HG03045 (cell line): ENCODE data around the gene ZC3H4.
"Not testable (repeated sequence)": the region's sequence is repeated elsewhere in the genome, so short reads cannot be mapped to it uniquely, and the experiment has no call there.

Source experiments
- ATAC-seq: cut with Tn5 transposase; IDR thresholded peaks from one replicate; pipeline ENCODE4 v1.9.1; 2021; ENCODE audit warnings: mild to moderate bottlenecking, moderate library complexity; ENCODE audit not compliant: unreplicated experiment

The ZC3H4 gene

DNA sequence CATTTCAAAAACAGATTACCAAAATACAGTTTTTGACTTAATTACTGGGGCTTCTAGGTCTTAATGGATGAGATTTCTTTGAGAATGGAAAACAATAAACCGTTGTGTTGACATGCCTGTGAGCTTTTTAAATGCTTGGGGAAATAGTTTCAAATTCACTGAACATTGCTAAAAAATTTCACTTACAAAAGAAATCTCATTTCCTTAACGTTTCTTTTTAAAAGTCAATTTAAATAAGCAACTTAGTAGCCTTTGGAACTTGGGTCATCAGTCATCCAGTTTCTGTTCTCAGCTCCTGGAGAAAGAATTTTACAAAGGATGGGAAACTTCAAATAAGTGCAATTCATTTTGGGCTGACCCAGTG, 4.4 kb downstream of the ZC3H4 start:
- no peak for ATAC-seq

DNA sequence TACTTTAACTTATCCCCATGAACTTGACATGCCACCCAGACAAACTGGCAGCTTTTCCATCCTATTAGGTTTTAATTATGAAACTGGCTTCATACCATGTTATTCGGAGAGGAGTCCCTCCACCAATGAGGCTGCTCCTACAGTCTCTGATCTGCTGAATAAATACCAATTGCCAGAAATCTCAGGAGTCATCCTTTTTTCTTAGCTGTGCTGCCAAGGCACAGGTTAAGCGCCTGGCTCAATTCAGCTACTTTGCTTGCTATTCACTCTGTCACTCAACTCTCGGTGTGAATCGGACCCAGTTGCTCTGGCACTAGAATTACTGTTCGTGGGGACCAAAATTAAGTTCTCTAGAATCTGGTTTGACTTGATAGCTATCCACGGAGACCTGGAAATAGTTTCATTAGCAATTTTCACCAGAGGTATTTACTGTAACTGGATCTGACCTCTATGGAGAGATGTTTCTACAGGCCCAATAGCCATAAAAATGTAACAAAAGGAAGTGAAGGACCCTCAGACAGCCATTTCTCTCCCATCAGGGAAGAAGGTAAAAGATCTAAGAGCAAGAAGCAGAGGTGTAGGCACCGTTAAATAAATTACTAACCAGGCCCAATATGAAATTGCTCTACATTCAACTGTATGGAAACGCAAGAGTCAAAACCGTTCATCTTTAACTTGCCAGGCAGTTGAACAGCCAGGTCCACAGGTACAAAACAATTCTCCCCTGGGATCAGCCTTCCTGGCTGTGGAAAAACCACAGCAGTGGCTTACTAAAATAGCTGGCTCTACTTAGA, 5.4 kb downstream of the ZC3H4 start:
- no peak for ATAC-seq

DNA sequence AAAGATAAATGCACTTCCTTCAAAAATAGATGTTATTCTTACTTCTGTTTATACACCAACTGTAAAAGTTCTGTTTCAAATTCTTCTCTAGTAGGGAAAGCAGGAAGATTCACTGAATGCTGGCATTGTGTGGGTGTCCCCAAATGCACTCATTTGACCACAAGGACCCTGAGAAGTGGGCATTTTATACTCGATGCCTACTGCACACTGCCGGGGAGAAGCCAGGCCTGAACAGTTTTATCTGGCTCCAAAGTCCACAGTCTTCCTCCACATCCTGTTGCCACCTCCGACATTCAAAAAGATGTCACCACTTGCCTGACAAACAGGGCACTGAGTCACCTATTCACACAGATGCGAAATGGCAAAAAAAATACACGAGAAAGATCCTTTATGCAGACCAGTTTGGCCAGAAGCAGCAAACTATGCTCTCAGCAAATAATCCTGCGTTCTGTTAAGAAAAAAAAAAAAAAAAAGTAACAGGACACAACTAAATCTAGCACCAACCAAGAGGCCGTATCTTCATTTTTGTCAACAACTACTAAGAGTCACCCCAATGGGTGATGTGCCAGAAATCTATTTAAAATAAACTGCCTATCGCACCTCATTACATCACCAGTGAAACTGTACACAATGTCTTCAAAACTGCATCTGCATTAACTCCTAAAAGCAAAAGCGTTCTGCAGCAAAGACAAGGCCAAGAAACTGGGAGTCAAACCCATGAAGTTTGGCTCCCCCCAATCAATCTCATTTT, 6.2 kb downstream of the ZC3H4 start:
- no peak for ATAC-seq

GRCh38 chr19:47106821-47107201, 6.8 kb downstream of the ZC3H4 start:
- no peak for ATAC-seq

- no peak for ATAC-seq
Measured at GRCh38 chr19:47105874-47106273, 7.7 kb downstream of the ZC3H4 start.

DNA sequence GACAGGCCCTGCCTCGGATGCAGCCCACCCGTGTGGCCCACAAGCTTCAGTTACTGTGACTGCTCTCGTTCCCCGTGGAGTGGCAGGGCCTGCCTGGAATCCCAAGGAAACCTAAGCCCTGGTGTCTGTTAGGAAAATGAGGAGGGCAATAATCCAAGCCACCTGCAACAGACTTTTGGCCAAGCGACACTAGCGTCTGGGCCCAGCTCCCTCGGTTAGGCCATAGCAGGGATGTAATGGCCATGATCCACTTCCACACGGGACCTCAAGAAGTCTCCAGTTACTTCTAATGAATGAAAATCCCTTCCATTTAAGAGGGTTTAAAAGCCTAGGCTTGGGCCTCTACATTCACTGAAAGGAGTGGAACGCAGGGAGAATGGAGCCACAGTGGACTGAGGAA, 8.9 kb downstream of the ZC3H4 start:
- ATAC-seq = no peak

DNA sequence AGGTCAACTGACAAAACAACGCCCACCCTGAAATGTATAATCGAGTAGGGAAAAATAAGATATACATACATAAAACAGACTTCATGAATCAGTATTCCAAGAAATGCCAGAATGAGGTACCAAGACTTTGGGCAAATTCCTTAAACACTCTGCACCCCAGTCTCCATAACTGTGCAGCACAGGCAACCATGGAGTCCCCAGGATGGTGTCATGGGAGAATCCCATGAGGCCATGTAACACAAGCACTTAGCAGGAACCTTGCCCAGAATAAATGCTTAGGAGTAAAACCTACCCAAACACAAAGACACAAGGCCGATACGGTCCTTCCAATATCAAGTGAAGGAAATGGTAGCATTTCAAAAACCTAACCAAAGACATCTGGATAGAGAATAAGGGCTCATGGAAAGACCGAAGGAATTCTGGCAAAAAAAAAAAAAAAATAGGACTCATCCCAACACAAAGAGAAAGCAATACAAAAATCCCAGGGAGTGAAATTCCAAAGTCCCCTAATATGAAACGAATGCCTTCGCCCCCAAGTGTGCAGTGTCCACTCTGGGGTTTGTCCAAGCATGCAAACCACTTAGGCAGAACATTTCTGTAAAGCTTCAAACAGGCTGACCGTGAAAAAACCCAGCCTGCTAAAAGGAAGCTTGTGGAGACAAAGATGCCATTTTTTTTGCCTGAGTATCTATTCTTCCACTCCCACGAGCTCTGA, 11.1 kb downstream of the ZC3H4 start:
- ATAC-seq = no peak

DNA sequence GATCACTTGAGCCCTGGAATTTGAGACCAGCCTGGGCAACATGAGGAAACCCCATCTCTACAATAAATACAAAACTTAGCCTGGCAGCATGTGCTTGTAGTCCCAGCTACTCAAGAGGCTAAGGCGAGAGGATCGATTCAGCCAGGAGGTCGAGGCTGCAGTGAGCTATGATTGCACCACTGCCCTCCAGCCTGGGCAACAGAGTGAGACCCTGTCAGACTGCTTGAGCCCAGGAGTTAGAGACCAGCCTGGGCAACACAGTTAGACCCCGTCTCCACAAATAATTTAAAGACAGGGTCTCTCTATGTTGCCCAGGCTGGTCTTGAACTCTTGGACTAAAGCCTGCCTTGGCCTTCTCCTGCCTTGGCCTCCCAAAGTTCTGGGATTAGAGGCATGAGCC, 12.5 kb downstream of the ZC3H4 start:
- ATAC-seq = not testable (repeated sequence)

DNA sequence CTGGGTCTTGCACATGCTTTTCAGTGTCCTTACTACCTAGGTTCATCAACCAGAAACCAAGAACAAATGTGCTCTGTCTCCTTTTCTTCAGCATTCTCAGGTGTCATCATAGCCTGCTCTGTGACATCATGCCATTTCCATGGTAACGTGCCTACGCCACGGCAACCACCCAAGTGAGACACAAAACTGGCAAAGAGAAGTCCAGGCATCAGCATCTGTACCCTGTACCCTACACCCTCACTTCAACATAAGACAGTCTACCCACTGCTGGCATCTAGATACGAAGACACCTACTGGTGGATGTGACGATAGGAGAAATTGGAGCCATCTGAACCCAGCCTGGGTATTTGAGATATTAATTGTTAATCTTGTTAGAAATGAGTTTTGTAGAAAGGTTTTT, 13.3 kb downstream of the ZC3H4 start:
- no peak for ATAC-seq

- ATAC-seq = no peak
Measured at GRCh38 chr19:47099576-47100050, 14.0 kb downstream of the ZC3H4 start.

- no peak for ATAC-seq
Measured at GRCh38 chr19:47098608-47099007, 15.0 kb downstream of the ZC3H4 start.

DNA sequence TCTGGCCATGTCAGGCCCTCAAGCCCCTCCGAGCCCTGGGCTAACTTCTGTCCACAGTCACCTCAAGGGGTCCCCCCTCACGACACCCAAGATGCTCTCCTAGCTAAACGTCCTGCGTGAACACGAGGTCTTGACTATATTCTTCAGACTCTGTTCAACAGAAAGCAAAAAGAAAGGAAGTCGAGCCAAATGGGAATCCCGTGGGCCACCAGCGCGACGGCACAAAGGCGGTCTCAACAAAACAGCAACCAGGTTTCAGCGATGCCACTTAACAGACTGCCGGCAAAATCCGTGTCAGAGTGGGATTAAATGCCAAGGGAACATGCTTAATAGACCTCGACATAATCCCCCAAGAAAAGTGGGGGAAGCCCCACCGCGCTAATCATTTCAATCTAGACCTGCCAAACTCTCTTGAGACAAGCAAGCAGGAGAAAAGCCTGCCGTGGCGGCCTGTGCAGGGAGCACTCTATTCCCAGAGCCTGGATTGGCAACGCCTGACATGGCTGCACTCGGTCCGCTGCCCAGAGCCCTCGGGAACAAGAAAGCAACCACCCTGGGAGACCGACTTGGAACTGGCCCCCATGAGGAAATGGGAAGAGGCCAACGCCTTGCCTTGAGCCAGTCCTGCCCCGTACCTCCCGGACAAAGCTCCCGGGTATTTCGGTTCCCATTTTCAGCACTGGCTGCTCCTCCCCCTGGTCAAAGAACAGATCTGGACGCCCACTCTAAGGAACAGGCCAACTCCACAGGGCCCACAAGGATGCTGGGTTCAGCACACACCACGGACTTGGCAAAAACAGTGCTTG, 16.0 kb downstream of the ZC3H4 start:
- ATAC-seq = no peak

GRCh38 chr19:47096721-47097120, 16.9 kb downstream of the ZC3H4 start:
- ATAC-seq = no peak

DNA sequence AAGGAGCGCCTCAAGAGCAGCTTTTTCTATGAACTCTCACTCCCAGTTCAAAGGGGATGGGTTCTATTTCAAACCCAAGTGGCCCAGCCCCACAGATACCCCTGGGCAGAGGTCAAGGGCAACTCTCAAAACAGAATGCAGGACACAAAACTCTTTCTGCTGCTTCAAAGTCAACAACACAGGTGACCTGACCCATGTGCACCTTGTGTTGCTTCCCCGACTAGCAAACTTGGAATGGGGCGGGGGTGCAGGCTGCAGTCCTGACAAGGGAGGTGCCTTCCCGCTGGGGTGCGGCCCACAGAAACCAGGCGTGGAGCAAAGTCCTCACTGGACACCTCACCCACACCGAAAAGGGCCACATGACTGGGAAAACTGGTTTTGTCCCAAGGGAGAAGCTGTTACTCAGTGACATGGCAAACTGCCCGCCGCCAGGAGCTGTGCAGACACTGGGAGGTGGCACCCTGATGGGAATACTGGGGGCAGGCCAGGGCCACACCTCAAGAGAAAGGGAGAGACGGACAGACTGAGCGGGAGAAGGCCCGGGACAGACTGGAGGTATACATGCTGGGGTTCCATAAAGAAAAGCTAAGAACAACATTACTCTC, 17.4 kb downstream of the ZC3H4 start:
- no peak for ATAC-seq

DNA sequence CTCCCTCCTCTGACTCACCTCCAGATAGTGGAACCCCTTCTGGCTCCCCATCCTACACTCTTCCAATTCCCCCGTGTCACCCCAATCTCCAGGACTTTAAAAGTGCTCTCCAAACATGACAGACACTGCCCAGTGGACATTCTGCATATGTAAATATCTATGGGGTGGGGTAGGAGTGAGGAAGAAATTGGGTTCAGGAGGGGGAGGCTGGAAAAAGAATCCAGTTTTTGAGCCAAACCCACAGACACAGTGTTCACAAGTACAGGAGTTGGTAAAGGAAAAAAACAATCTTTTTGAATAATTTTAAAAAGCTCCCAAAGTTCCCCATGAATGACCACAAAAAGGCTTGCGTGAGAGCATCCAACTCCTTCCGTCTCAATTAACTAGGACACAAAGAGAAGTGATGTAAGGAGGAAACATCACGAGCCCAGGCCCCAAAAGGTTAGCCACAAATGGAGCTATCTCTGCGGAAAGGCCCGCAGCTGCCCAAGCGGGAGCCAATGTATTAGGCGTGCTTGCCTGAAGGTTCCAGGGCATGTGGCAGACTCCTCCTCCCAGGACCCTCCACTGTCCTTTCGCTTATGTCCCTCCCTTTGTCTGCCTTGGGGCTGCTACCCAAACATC, 18.0 kb downstream of the ZC3H4 start:
- no peak for ATAC-seq

- ATAC-seq = no peak
Measured at GRCh38 chr19:47094557-47095475, 18.8 kb downstream of the ZC3H4 start.

DNA sequence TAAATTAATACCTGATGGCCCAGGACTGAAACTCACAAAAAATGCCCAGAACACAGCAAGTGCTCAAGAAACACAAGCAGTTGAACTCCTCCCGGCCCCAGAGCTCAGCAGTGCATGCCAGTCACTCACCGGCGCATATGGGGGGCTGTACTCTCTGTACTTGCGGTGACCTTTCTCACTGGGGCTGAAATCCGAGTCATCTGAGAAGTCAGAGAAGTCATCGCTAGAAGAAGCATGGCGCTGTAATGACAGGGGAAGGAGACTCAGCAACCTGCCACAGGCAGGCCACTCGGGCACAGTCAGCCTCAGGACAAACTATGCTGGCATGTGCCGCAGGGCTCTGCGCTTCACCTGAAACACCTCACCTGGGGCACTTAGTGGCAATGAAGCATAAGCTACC, 19.7 kb downstream of the ZC3H4 start:
- ATAC-seq = no peak

GRCh38 chr19:47093254-47093653, 20.3 kb downstream of the ZC3H4 start:
- no peak for ATAC-seq

DNA sequence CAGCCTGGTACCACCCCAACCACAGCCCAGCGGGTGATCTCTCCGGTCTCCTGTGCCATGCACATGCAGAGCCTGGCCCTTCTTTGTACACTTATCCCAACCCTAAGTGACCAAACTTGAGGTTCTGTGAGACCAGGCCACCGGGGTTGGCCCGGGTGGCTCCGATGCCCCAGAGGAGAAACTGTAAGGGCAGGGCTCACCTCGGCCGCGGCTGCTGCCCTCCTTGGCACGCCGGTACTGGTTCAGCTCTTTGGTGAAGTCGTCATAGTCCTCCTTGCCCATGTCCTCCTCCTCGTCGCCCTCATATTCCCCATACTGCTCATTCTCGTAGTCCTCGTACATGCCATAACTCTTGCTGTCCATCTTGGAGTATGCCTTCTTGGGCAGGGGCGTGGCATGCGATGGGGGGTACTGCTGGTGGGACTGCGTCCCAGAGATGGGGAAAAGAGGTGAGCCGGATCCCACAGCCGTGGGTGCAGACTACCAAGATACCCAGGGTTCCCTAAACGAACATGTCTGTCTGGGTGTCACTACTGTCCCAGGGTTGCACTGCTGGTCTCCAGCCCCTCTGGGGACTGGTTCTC, 23.7 kb downstream of the ZC3H4 start:
- no peak for ATAC-seq
